Panc1 (cell line): ENCODE measurements around the gene CYP4F2. TPM values are rescaled to one million over a fixed set of nuclear protein-coding genes. Genes with fewer than 3 reads are reported as not detected.
"Not testable (repeated sequence)": the region's sequence is repeated elsewhere in the genome, so short reads cannot be mapped to it uniquely, and the experiment has no call there.

Experiments
- ATAC-seq: fragments of 200-7000 bp; cut with Tn5 transposase; 2 replicates; pipeline ENCODE4 v1.9.1; 2020; ENCODE audit warnings: mild to moderate bottlenecking, moderate library complexity
- BruUV-seq: library from RNA; stranded (reverse); fragments of 400-500 nt; replicated peaks from 2 replicates; lab custom pipeline; 2021; lab: Mats Ljungman, UMichigan
- CTCF ChIA-PET: fragments of 300-600 bp; sonication (Branson Sonifier 250); formaldehyde crosslinking; loops from one replicate; lab custom pipeline; 2022; ENCODE audit warnings: antibody characterized with exemption; lab: Charles Lee
- POLR2A ChIA-PET: fragments of 300-600 bp; sonication (Branson Sonifier 250); formaldehyde crosslinking; loops from one replicate; lab custom pipeline; 2022; ENCODE audit warnings: antibody characterized with exemption; lab: Charles Lee
- DNase-seq: peaks from one replicate; pipeline ENCODE4 v3.0.0-alpha.2; 2010; ENCODE audit warnings: low read depth, low spot score
- H3K27ac ChIP-seq: 2 replicates; pipeline ENCODE4 v1.5.1; 2011; ENCODE audit warnings: mild to moderate bottlenecking, low read length, inconsistent platforms
- H3K27me3 ChIP-seq: fragments of 200-500 bp; sonication (Bioruptor generic); 2 replicates; pipeline ENCODE4 v1.6.0; 2014; ENCODE audit warnings: low read length, inconsistent platforms; ENCODE audit not compliant: control insufficient read depth, insufficient read depth
- H3K36me3 ChIP-seq: fragments of 200-500 bp; sonication (Bioruptor generic); 2 replicates; pipeline ENCODE4 v1.5.1; 2014; ENCODE audit warnings: inconsistent platforms, mild to moderate bottlenecking, low read length, moderate library complexity; ENCODE audit not compliant: control insufficient read depth, insufficient read depth
- H3K4me1 ChIP-seq: 2 replicates; pipeline ENCODE4 v1.5.1; 2011; ENCODE audit warnings: inconsistent platforms, mild to moderate bottlenecking, low read length, moderate library complexity; ENCODE audit not compliant: control insufficient read depth, insufficient read depth
- H3K4me3 ChIP-seq, 2 experiments: 2 replicates each; pipeline ENCODE4 v1.5.1; 2011 to 2012; ENCODE audit warnings: low read depth in 2 of 2, low read length in 2 of 2, mild to moderate bottlenecking in 2 of 2, inconsistent platforms in 1 of 2, moderate library complexity in 1 of 2
- H3K9me3 ChIP-seq: fragments of 200-500 bp; sonication (Bioruptor generic); 2 replicates; pipeline ENCODE4 v1.5.1; 2014; ENCODE audit warnings: low read depth, mild to moderate bottlenecking, inconsistent platforms, low read length, moderate library complexity; ENCODE audit not compliant: control insufficient read depth, insufficient read depth
- CTCF ChIP-seq: fragments of 450-650 bp; IDR thresholded peaks from 2 replicates; pipeline ENCODE4 v1.5.1; 2017; ENCODE audit warnings: mild to moderate bottlenecking
- POLR2AphosphoS5 ChIP-seq: IDR thresholded peaks from 2 replicates; pipeline ENCODE4 v1.6.1; 2012; ENCODE audit warnings: mild to moderate bottlenecking, low read depth, low read length, moderate library complexity
- REST ChIP-seq, 2 experiments: IDR thresholded peaks; 2 replicates each; pipeline ENCODE4 v1.6.1; 2011 to 2012; ENCODE audit warnings: low read depth in 2 of 2, control low read depth in 1 of 2, low read length in 1 of 2, mild to moderate bottlenecking in 1 of 2, moderate library complexity in 1 of 2; ENCODE audit not compliant: insufficient read depth in 1 of 2
- SIN3A ChIP-seq: IDR thresholded peaks from 2 replicates; pipeline ENCODE4 v1.6.1; 2012; ENCODE audit warnings: low read depth, mild to moderate bottlenecking, low read length, moderate library complexity, borderline replicate concordance; ENCODE audit not compliant: insufficient read depth
- TCF7L2 ChIP-seq: IDR thresholded peaks from 2 replicates; pipeline ENCODE4 v1.6.1; 2011; ENCODE audit warnings: mild to moderate bottlenecking, low read depth, low read length, inconsistent platforms
- in situ Hi-C: cut with HindIII; loops from 2 replicates; pipeline ENCODE4 v1.10.0; 2016; ENCODE audit warnings: low sequenced_read_pairs, low pct_unique_long_range_greater_than_20kb
- intact Hi-C: fragments of 100-400 bp; cut with micrococcal nuclease; formaldehyde crosslinking; loops from one replicate; pipeline ENCODE4 v1.10.0; 2022; ENCODE audit not compliant: unreplicated experiment
- total RNA-seq: library from RNA; stranded (reverse); gene quantifications from one replicate; pipeline ENCODE4 v1.2.1, GENCODE V29; 2021; ENCODE audit not compliant: unreplicated experiment

The CYP4F2 gene
- total RNA-seq, 1 experiment from 2014 or later: 0.21 TPM

GRCh38 chr19:15902254-15902653 lies 4.4 kb upstream of the CYP4F2 start:
- Histone ChIP-seq H3K27me3 (no peaks in the 10 kb centered on the region), H3K4me1 (no peaks in the 10 kb centered on the region), H3K36me3 (no peaks in the 10 kb centered on the region), H3K27ac (no peak overlapping the region), H3K9me3 (no peaks in the 10 kb centered on the region), H3K4me3 (no peak overlapping the region)
- intact Hi-C loops: no loop called here
- in situ Hi-C loops: no loop called here
- BruUV-seq: no TSS peak
- no peak for TF ChIP-seq TCF7L2
- TF ChIP-seq POLR2AphosphoS5: no peak
- TF ChIP-seq CTCF: no peak
- no peak for TF ChIP-seq REST (IDR thresholded peaks at IDR 0.05; ENCODE audit: insufficient read depth in 1 of 2, low read depth in 2 of 2, low read length in 1 of 2)
- TF ChIP-seq SIN3A: no peak
- CTCF ChIA-PET: no interaction called here
- ATAC-seq: no peak
- DNase-seq: no peak
- POLR2A ChIA-PET: no interaction called here

GRCh38 chr19:15900504-15900903 lies 2.6 kb upstream of the CYP4F2 start:
- DNase-seq (no peak), ATAC-seq (no peak)
- no peaks in the 10 kb centered on the region for H3K36me3 ChIP-seq
- no TSS peak for BruUV-seq
- no peak overlapping the region for H3K27ac ChIP-seq
- no peak for TF ChIP-seq TCF7L2
- no peak for TF ChIP-seq SIN3A
- no peak for TF ChIP-seq CTCF
- ChIA-PET POLR2A (no interaction called here), CTCF (no interaction called here)
- intact Hi-C loops (no loop called here), in situ Hi-C loops (no loop called here)
- H3K4me3 ChIP-seq: no peak overlapping the region
- H3K4me1 ChIP-seq: no peaks in the 10 kb centered on the region
- H3K9me3 ChIP-seq: no peaks in the 10 kb centered on the region
- no peaks in the 10 kb centered on the region for H3K27me3 ChIP-seq

- H3K4me1 ChIP-seq, CTCF ChIA-PET, POLR2A ChIA-PET, BruUV-seq, H3K36me3 ChIP-seq, H3K27me3 ChIP-seq, H3K9me3 ChIP-seq, H3K4me3 ChIP-seq, H3K27ac ChIP-seq, intact Hi-C loops, DNase-seq, in situ Hi-C loops, ATAC-seq: not testable (repeated sequence)
Observed at GRCh38 chr19:15900032-15900431, 2.2 kb upstream of the CYP4F2 start.

GRCh38 chr19:15899561-15899960 lies 1.7 kb upstream of the CYP4F2 start:
- H3K4me1 ChIP-seq, intact Hi-C loops, H3K27ac ChIP-seq, BruUV-seq, in situ Hi-C loops, H3K4me3 ChIP-seq, DNase-seq, H3K27me3 ChIP-seq, ATAC-seq, POLR2A ChIA-PET, CTCF ChIA-PET, H3K36me3 ChIP-seq, H3K9me3 ChIP-seq: not testable (repeated sequence)
